ENCODE measurements around the gene KCTD11. TPM values are rescaled to one million over a fixed set of nuclear protein-coding genes. Genes with fewer than 3 reads are reported as not detected.

The KCTD11 gene
- total RNA-seq, 1 experiment from 2014 or later: 11.0 TPM

DNA sequence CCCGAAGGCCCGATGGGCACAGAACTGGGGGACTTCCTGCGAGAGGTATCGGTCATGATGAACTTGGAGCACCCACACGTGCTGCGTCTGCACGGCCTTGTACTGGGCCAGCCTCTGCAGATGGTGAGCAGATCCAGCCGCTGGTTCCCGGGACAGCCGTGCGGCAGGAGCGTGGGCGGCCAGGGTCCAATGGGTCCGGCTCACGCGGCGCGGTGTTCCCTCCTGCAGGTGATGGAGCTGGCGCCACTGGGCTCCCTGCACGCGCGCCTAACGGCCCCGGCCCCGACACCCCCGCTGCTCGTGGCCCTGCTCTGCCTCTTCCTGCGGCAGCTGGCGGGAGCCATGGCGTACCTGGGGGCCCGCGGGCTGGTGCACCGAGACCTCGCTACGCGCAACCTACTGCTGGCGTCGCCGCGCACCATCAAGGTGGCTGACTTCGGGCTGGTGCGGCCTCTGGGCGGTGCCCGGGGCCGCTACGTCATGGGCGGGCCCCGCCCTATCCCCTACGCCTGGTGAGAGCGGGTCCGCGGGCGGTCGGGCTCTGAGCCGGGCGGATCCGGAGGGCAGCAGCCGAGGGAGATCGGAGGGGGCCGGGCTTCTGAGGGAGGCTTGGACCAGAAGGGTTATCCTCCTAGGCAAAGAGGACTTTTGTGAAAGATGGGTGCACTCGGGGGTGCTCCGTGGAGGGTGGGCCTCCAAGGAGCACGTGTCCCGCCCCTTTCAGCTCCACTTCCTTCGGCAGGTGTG is 32.0 kb downstream of the KCTD11 start:
- Histone ChIP-seq H3K9me3 (ENCODE audit: control insufficient read depth, insufficient read depth, low read depth, low read length) (peaks cover 3% of the 10 kb centered on the region; the same call in 1 of the 2 replicates), H3K4me3 (ENCODE audit: low read depth in 2 of 2, low read length in 2 of 2) (no peak overlapping the region), H3K27me3 (ENCODE audit: control insufficient read depth, insufficient read depth, low read length) (no peaks in the 10 kb centered on the region), H3K27ac (ENCODE audit: low read length) (no peak overlapping the region), H3K36me3 (ENCODE audit: control insufficient read depth, insufficient read depth, low read length) (peaks cover 2% of the 10 kb centered on the region; the same call in 1 of the 2 replicates), H3K4me1 (ENCODE audit: control insufficient read depth, insufficient read depth, low read length) (no peaks in the 10 kb centered on the region)
- TF ChIP-seq SIN3A (IDR thresholded peaks at IDR 0.05; ENCODE audit: borderline replicate concordance, insufficient read depth, low read depth, low read length) (no peak), TCF7L2 (IDR thresholded peaks at IDR 0.05; ENCODE audit: low read depth, low read length) (no peak), POLR2AphosphoS5 (IDR thresholded peaks at IDR 0.05; ENCODE audit: low read depth, low read length) (no peak)
- TF ChIP-seq, protein P1, sequence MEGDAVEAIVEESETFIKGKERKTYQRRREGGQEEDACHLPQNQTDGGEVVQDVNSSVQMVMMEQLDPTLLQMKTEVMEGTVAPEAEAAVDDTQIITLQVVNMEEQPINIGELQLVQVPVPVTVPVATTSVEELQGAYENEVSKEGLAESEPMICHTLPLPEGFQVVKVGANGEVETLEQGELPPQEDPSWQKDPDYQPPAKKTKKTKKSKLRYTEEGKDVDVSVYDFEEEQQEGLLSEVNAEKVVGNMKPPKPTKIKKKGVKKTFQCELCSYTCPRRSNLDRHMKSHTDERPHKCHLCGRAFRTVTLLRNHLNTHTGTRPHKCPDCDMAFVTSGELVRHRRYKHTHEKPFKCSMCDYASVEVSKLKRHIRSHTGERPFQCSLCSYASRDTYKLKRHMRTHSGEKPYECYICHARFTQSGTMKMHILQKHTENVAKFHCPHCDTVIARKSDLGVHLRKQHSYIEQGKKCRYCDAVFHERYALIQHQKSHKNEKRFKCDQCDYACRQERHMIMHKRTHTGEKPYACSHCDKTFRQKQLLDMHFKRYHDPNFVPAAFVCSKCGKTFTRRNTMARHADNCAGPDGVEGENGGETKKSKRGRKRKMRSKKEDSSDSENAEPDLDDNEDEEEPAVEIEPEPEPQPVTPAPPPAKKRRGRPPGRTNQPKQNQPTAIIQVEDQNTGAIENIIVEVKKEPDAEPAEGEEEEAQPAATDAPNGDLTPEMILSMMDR (IDR thresholded peaks at IDR 0.05): no peak
- TF ChIP-seq, protein P2, sequence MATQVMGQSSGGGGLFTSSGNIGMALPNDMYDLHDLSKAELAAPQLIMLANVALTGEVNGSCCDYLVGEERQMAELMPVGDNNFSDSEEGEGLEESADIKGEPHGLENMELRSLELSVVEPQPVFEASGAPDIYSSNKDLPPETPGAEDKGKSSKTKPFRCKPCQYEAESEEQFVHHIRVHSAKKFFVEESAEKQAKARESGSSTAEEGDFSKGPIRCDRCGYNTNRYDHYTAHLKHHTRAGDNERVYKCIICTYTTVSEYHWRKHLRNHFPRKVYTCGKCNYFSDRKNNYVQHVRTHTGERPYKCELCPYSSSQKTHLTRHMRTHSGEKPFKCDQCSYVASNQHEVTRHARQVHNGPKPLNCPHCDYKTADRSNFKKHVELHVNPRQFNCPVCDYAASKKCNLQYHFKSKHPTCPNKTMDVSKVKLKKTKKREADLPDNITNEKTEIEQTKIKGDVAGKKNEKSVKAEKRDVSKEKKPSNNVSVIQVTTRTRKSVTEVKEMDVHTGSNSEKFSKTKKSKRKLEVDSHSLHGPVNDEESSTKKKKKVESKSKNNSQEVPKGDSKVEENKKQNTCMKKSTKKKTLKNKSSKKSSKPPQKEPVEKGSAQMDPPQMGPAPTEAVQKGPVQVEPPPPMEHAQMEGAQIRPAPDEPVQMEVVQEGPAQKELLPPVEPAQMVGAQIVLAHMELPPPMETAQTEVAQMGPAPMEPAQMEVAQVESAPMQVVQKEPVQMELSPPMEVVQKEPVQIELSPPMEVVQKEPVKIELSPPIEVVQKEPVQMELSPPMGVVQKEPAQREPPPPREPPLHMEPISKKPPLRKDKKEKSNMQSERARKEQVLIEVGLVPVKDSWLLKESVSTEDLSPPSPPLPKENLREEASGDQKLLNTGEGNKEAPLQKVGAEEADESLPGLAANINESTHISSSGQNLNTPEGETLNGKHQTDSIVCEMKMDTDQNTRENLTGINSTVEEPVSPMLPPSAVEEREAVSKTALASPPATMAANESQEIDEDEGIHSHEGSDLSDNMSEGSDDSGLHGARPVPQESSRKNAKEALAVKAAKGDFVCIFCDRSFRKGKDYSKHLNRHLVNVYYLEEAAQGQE (IDR thresholded peaks at IDR 0.05; ENCODE audit: insufficient read depth in 1 of 2, low read depth in 2 of 2, low read length in 1 of 2): no peak
- in situ Hi-C loops (cut with HindIII; ENCODE audit: low pct_unique_long_range_greater_than_20kb, low sequenced_read_pairs) (no loop called here), intact Hi-C loops (cut with micrococcal nuclease; ENCODE audit: unreplicated experiment) (no loop called here)
- DNase-seq (ENCODE audit: low read depth, low spot score): no peak
- ATAC-seq: no peak
- BruUV-seq (replicated peaks): no TSS peak
- ChIA-PET POLR2A (interaction anchor here (0.6 kb wide), 1 partner anchor 100 kb away, joined by 9 read pairs; the partner anchor contains the start of gene POLR2A), CTCF (interaction anchor here (0.6 kb wide), 1 partner anchor 378 kb away, joined by 3 read pairs; no protein-coding TSS in a partner anchor)

DNA sequence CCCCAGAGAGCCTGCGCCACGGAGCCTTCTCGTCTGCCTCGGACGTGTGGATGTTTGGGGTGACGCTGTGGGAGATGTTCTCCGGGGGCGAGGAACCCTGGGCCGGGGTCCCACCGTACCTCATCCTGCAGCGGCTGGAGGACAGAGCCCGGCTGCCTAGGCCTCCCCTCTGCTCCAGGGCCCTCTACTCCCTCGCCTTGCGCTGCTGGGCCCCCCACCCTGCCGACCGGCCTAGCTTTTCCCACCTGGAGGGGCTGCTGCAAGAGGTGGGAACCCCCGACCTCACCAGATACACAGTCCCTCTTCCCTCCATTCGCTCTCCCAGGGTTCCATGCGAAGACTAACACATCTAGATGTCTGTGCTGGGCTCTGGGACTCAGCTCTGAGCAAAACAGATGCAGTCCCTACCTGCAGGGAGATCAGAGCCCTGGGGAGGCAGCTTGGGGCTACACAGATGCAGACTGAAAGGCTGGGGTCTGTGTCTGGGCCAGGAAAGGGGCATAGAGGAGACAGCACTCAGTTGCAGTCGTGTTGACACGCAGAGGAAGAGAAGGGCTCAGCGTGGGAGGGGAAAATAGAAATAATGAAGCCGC is 32.6 kb downstream of the KCTD11 start:
- no peak for DNase-seq (ENCODE audit: low read depth, low spot score)
- no TSS peak for BruUV-seq (replicated peaks)
- H3K27me3 ChIP-seq (ENCODE audit: control insufficient read depth, insufficient read depth, low read length): no peaks in the 10 kb centered on the region
- ATAC-seq: no peak
- ChIA-PET POLR2A (interaction anchor here (0.6 to 0.7 kb wide), 2 partner anchors 31 to 99 kb away, joined by 8 to 9 read pairs; partner anchors contain the start of gene POLR2A), CTCF (no interaction called here)
- no peak overlapping the region for H3K27ac ChIP-seq (ENCODE audit: low read length)
- intact Hi-C loops (cut with micrococcal nuclease; ENCODE audit: unreplicated experiment): no loop called here
- TF ChIP-seq SIN3A (IDR thresholded peaks at IDR 0.05; ENCODE audit: borderline replicate concordance, insufficient read depth, low read depth, low read length) (no peak), TCF7L2 (IDR thresholded peaks at IDR 0.05; ENCODE audit: low read depth, low read length) (no peak), POLR2AphosphoS5 (IDR thresholded peaks at IDR 0.05; ENCODE audit: low read depth, low read length) (no peak)
- TF ChIP-seq, protein P2 (IDR thresholded peaks at IDR 0.05; ENCODE audit: insufficient read depth in 1 of 2, low read depth in 2 of 2, low read length in 1 of 2): no peak
- TF ChIP-seq, protein P1 (IDR thresholded peaks at IDR 0.05): no peak
- H3K36me3 ChIP-seq (ENCODE audit: control insufficient read depth, insufficient read depth, low read length): peaks cover 2% of the 10 kb centered on the region; the same call in 1 of the 2 replicates
- in situ Hi-C loops (cut with HindIII; ENCODE audit: low pct_unique_long_range_greater_than_20kb, low sequenced_read_pairs): no loop called here
- H3K9me3 ChIP-seq (ENCODE audit: control insufficient read depth, insufficient read depth, low read depth, low read length): no peaks in the 10 kb centered on the region
- H3K4me1 ChIP-seq (ENCODE audit: control insufficient read depth, insufficient read depth, low read length): no peaks in the 10 kb centered on the region
- H3K4me3 ChIP-seq (ENCODE audit: low read depth in 2 of 2, low read length in 2 of 2): no peak overlapping the region
